ENCODE measurements around the gene NNMT. TPM values are rescaled to one million over a fixed set of nuclear protein-coding genes. Genes with fewer than 3 reads are reported as not detected.

The NNMT gene
- total RNA-seq, 5 donors from 2014 or later (not counting 1 experiment from before 2014, with no cell fraction given), result 0.41 TPM; not detected in 4

DNA sequence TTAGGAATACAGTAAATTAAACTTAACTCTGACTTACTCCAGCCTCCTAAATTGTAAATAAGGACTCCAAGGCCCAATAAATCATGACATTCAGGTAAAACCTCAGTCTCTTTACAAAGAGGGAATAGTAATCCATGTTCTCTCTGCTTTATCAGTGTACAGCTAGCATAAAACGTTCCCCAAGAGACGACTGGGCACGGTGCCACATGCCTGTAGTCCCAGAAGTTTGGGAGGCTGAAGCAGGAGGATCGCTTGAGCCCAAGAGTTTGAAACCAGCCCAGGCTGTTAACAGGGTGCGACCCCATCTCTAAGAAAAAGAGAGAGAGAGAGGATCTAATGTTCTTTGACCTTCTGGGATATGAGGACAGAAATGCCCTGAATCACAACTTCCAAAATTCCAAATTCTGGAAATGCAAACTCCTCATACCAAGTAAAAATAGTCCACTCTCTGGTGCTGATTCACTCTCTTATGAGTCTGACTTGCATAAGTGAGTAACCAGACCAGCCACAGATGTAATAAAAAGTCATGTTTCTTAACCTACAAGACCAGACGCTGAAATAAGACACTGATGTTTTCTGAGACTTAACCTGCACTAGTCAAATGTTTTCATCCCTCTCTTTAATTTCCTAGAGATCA, 25.5 kb downstream of the NNMT start:
- ATAC-seq (replicated peaks in 1 of 4) (no peak), DNase-seq (no peak)
- Histone ChIP-seq H3K27ac (ENCODE audit: low read length) (no peak overlapping the region), H3K36me3 (ENCODE audit: control insufficient read depth in 2 of 2, extremely low read depth in 1 of 2, insufficient read depth in 1 of 2, low read length in 1 of 2) (no peaks in the 10 kb centered on the region), H3K4me3 (ENCODE audit: control insufficient read depth in 1 of 2, extremely low read depth in 1 of 2, low read length in 1 of 2) (no peak overlapping the region), H3K27me3 (replicated peaks in 1 of 2; ENCODE audit: control insufficient read depth in 2 of 2, extremely low read depth in 1 of 2, insufficient read depth in 2 of 2, low read length in 1 of 2) (peaks cover 0 to 5% of the 10 kb centered on the region in 2 experiments), H3K4me1 (ENCODE audit: control insufficient read depth in 1 of 2, extremely low read depth in 1 of 2, insufficient read depth in 2 of 2, low read length in 2 of 2) (peaks cover 0 to 10% of the 10 kb centered on the region in 2 experiments), H3K9me3 (no peaks in the 10 kb centered on the region)
- Mint-ChIP-seq H3K9me3 (no peaks in the 10 kb centered on the region), H3K36me3 (peaks cover 4% of the 10 kb centered on the region), H3K4me3 (no peak overlapping the region), H3K4me1 (peaks cover 13 to 49% (median 34%) of the 10 kb centered on the region in 3 donors), H3K27ac (peak overlapping the region in 1 of 2 donors; percentile 7), H3K27me3 (peaks cover 8 to 18% of the 10 kb centered on the region in 2 donors)
- WGBS (ENCODE audit: insufficient coverage), result 100% methylated on average over 2 of the region's 6 CpGs
- ChIA-PET CTCF (no interaction called here), POLR2A (no interaction called here)

DNA sequence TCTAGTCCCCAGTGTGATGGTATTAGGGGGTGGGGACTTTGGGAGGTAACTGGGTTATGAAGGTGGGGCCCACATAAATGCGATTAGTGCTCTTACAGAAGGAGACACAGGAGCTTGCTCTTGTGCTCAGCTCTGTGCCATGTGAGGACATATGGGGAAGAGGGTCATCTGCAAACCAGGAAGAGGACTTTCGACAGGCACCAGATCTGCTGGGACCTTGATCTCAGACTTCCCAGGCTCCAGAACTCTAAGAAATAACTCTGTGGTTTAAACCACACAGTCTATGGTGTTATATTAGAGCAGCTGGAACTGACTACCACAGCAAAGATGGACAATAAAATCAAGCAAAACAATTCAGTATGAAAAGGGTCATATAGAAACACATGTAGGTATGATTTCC, 26.7 kb downstream of the NNMT start:
- peaks cover 0 to 10% of the 10 kb centered on the region in 2 experiments for H3K4me1 ChIP-seq (ENCODE audit: control insufficient read depth in 1 of 2, extremely low read depth in 1 of 2, insufficient read depth in 2 of 2, low read length in 2 of 2)
- peaks cover 0 to 5% of the 10 kb centered on the region in 2 experiments for H3K27me3 ChIP-seq (replicated peaks in 1 of 2; ENCODE audit: control insufficient read depth in 2 of 2, extremely low read depth in 1 of 2, insufficient read depth in 2 of 2, low read length in 1 of 2)
- ChIA-PET CTCF (no interaction called here), POLR2A (no interaction called here)
- ATAC-seq (replicated peaks in 1 of 4), result no peak
- WGBS (ENCODE audit: insufficient coverage), result 100% methylated on average over 1 of the region's 2 CpGs
- no peak overlapping the region for H3K4me3 ChIP-seq (ENCODE audit: control insufficient read depth in 1 of 2, extremely low read depth in 1 of 2, low read length in 1 of 2)
- DNase-seq, result no peak
- no peaks in the 10 kb centered on the region for H3K36me3 ChIP-seq (ENCODE audit: control insufficient read depth in 2 of 2, extremely low read depth in 1 of 2, insufficient read depth in 1 of 2, low read length in 1 of 2)
- no peaks in the 10 kb centered on the region for H3K9me3 ChIP-seq
- Mint-ChIP-seq H3K4me1 (peaks cover 12 to 37% (median 25%) of the 10 kb centered on the region in 3 donors), H3K36me3 (peaks cover 4% of the 10 kb centered on the region), H3K27ac (no peak overlapping the region), H3K9me3 (no peaks in the 10 kb centered on the region), H3K27me3 (peaks cover 11 to 18% of the 10 kb centered on the region in 2 donors), H3K4me3 (no peak overlapping the region)
- H3K27ac ChIP-seq (ENCODE audit: low read length), result no peak overlapping the region

- Mint-ChIP-seq H3K27me3 (peaks cover 18 to 19% of the 10 kb centered on the region in 2 donors), H3K4me1 (peaks cover 0 to 6% (median 0%) of the 10 kb centered on the region in 3 donors), H3K27ac (no peak overlapping the region), H3K9me3 (peaks cover 5 to 10% (median 7%) of the 10 kb centered on the region in 3 donors), H3K4me3 (no peak overlapping the region), H3K36me3 (peaks cover 11% of the 10 kb centered on the region)
- Histone ChIP-seq H3K4me3 (ENCODE audit: control insufficient read depth in 1 of 2, extremely low read depth in 1 of 2, low read length in 1 of 2) (no peak overlapping the region), H3K4me1 (ENCODE audit: control insufficient read depth in 1 of 2, extremely low read depth in 1 of 2, insufficient read depth in 2 of 2, low read length in 2 of 2) (no peaks in the 10 kb centered on the region), H3K27ac (ENCODE audit: low read length) (no peak overlapping the region), H3K27me3 (replicated peaks in 1 of 2; ENCODE audit: control insufficient read depth in 2 of 2, extremely low read depth in 1 of 2, insufficient read depth in 2 of 2, low read length in 1 of 2) (no peaks in the 10 kb centered on the region), H3K36me3 (ENCODE audit: control insufficient read depth in 2 of 2, extremely low read depth in 1 of 2, insufficient read depth in 1 of 2, low read length in 1 of 2) (no peaks in the 10 kb centered on the region), H3K9me3 (peaks cover 5% of the 10 kb centered on the region)
- DNase-seq, result no peak
- ATAC-seq (replicated peaks in 1 of 4), result no peak
- POLR2A ChIA-PET, result no interaction called here
- WGBS (ENCODE audit: insufficient coverage), result 80% methylated on average over 1 of the region's 4 CpGs
- CTCF ChIA-PET, result no interaction called here
Measured at GRCh38 chr11:114326151-114326550, 30.0 kb downstream of the NNMT start.

GRCh38 chr11:114326776-114327175, 30.6 kb downstream of the NNMT start:
- H3K9me3 Mint-ChIP-seq, result peaks cover 5 to 10% (median 7%) of the 10 kb centered on the region in 3 donors
- 93% methylated on average over 2 of the region's 2 CpGs for WGBS (ENCODE audit: insufficient coverage)
- no peaks in the 10 kb centered on the region for H3K36me3 ChIP-seq (ENCODE audit: control insufficient read depth in 2 of 2, extremely low read depth in 1 of 2, insufficient read depth in 1 of 2, low read length in 1 of 2)
- no peak overlapping the region for H3K27ac ChIP-seq (ENCODE audit: low read length)
- no peak overlapping the region for H3K4me3 ChIP-seq (ENCODE audit: control insufficient read depth in 1 of 2, extremely low read depth in 1 of 2, low read length in 1 of 2)
- H3K27me3 Mint-ChIP-seq, result peaks cover 18 to 19% of the 10 kb centered on the region in 2 donors
- H3K4me1 ChIP-seq (ENCODE audit: control insufficient read depth in 1 of 2, extremely low read depth in 1 of 2, insufficient read depth in 2 of 2, low read length in 2 of 2), result no peaks in the 10 kb centered on the region
- CTCF ChIA-PET, result no interaction called here
- H3K27me3 ChIP-seq (replicated peaks in 1 of 2; ENCODE audit: control insufficient read depth in 2 of 2, extremely low read depth in 1 of 2, insufficient read depth in 2 of 2, low read length in 1 of 2), result no peaks in the 10 kb centered on the region
- H3K4me3 Mint-ChIP-seq, result no peak overlapping the region
- POLR2A ChIA-PET, result no interaction called here
- ATAC-seq (replicated peaks in 1 of 4) (no peak), DNase-seq (no peak)
- H3K4me1 Mint-ChIP-seq, result no peaks in the 10 kb centered on the region
- H3K9me3 ChIP-seq, result peaks cover 5% of the 10 kb centered on the region
- H3K27ac Mint-ChIP-seq, result no peak overlapping the region
- H3K36me3 Mint-ChIP-seq, result peaks cover 12% of the 10 kb centered on the region

GRCh38 chr11:114330373-114330772, 34.2 kb downstream of the NNMT start:
- DNase-seq (no peak), ATAC-seq (replicated peaks in 1 of 4) (no peak)
- WGBS (ENCODE audit: insufficient coverage), result no CpG with 5 or more reads among the region's 1 CpG
- no peak overlapping the region for H3K27ac ChIP-seq (ENCODE audit: low read length)
- no peak overlapping the region for H3K4me3 Mint-ChIP-seq
- POLR2A ChIA-PET, result no interaction called here
- H3K27me3 ChIP-seq (replicated peaks in 1 of 2; ENCODE audit: control insufficient read depth in 2 of 2, extremely low read depth in 1 of 2, insufficient read depth in 2 of 2, low read length in 1 of 2), result no peaks in the 10 kb centered on the region
- H3K27ac Mint-ChIP-seq, result no peak overlapping the region
- CTCF ChIA-PET, result interaction anchor here in 1 of 2 donors (0.6 kb wide), 1 partner anchor 1786 kb away, joined by 6 read pairs; no protein-coding TSS in a partner anchor
- H3K36me3 ChIP-seq (ENCODE audit: control insufficient read depth in 2 of 2, extremely low read depth in 1 of 2, insufficient read depth in 1 of 2, low read length in 1 of 2), result no peaks in the 10 kb centered on the region
- no peak overlapping the region for H3K4me3 ChIP-seq (ENCODE audit: control insufficient read depth in 1 of 2, extremely low read depth in 1 of 2, low read length in 1 of 2)
- peaks cover 11% of the 10 kb centered on the region for H3K36me3 Mint-ChIP-seq
- H3K4me1 ChIP-seq (ENCODE audit: control insufficient read depth in 1 of 2, extremely low read depth in 1 of 2, insufficient read depth in 2 of 2, low read length in 2 of 2), result no peaks in the 10 kb centered on the region
- peaks cover 7 to 22% (median 12%) of the 10 kb centered on the region in 3 donors for H3K9me3 Mint-ChIP-seq
- H3K9me3 ChIP-seq, result peaks cover 5% of the 10 kb centered on the region
- H3K4me1 Mint-ChIP-seq, result no peaks in the 10 kb centered on the region
- peaks cover 25 to 29% of the 10 kb centered on the region in 2 donors for H3K27me3 Mint-ChIP-seq

DNA sequence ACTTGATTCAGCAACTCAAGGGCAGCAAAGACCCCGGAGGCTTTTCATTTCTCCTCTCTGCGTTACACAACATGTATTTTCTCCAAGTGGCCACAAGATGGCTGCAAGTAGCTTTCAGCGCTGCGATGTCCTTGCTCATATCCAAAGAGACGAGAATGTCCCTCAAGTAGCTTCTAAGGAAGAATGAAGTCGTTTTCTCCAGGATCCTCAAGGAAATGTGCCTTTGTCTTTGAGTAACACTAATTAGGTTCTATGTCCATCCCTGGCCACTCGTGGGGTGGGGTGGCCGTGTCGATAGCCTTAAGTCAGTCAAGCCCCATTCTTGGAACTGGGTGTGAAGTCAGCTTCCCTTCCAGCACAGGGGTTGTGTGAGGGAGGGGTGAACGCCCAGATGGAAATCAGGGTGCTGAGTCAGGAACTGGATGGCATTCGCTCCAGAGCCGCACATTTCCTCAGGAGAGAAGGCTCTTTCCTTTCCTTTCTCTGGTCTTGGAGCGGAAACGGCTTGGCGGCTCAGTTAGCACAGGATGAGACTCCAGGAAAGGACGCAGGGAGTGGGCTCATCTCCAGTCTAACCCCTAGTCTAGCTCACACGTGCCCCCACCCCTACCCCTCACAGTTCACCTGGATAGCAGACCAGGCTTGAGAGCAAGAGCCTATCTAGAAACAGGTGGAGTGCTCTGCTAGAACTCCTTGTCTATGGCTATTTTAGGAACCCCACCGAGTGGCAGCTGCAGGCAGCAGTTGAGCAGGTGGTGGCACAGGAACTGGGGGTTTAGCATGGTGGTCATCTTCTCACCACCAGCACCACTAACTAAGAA, 44.3 kb downstream of the NNMT start:
- CTCF ChIA-PET, result interaction anchor here (0.5 to 1.1 kb wide), 11 partner anchors 10 to 442 kb away, joined by 3 to 11 read pairs (median 3); partner anchors contain the start of gene REXO2 (in 1 of the 2)
- DNase-seq (peak in 17 of 35 experiments; percentile 7 to 65 (median 18)), ATAC-seq (replicated peaks in 1 of 4) (peak; percentile 62 to 73 (median 68))
- no peaks in the 10 kb centered on the region for H3K36me3 Mint-ChIP-seq
- Histone ChIP-seq H3K4me3 (ENCODE audit: control insufficient read depth in 1 of 2, extremely low read depth in 1 of 2, low read length in 1 of 2) (peak overlapping the region in 1 of 2 donors; percentile 32), H3K4me1 (ENCODE audit: control insufficient read depth in 1 of 2, extremely low read depth in 1 of 2, insufficient read depth in 2 of 2, low read length in 2 of 2) (peaks cover 0 to 7% of the 10 kb centered on the region in 2 experiments), H3K36me3 (ENCODE audit: control insufficient read depth in 2 of 2, extremely low read depth in 1 of 2, insufficient read depth in 1 of 2, low read length in 1 of 2) (no peaks in the 10 kb centered on the region), H3K9me3 (no peaks in the 10 kb centered on the region), H3K27me3 (replicated peaks in 1 of 2; ENCODE audit: control insufficient read depth in 2 of 2, extremely low read depth in 1 of 2, insufficient read depth in 2 of 2, low read length in 1 of 2) (peaks cover 0 to 7% of the 10 kb centered on the region in 2 experiments), H3K27ac (ENCODE audit: low read length) (no peak overlapping the region)
- no peaks in the 10 kb centered on the region for H3K27me3 Mint-ChIP-seq
- peaks cover 0 to 12% (median 11%) of the 10 kb centered on the region in 3 donors for H3K4me1 Mint-ChIP-seq
- no peaks in the 10 kb centered on the region for H3K9me3 Mint-ChIP-seq
- peak overlapping the region; percentile 50 to 62 (median 52) for H3K4me3 Mint-ChIP-seq
- WGBS (ENCODE audit: insufficient coverage), result 27% methylated on average over 12 of the region's 18 CpGs
- H3K27ac Mint-ChIP-seq, result no peak overlapping the region
- POLR2A ChIA-PET, result no interaction called here

Measured in T-cell (primary cell).